ENCODE results near the gene LEAP2. TPM values are rescaled to one million over a fixed set of nuclear protein-coding genes. Genes with fewer than 3 reads are reported as not detected.

The LEAP2 gene
- total RNA-seq, 1 experiment from 2014 or later, result 4.5 TPM

- Histone ChIP-seq H3K27me3 (ENCODE audit: insufficient read depth, low read depth) (no peaks in the 10 kb centered on the region), H3K9me2 (ENCODE audit: insufficient read depth) (no peaks in the 10 kb centered on the region), H3K79me2 (ENCODE audit: low read depth) (0 out of 2 replicates have a peak, but pooled peaks cover 9% of the 10 kb centered on the region), H4K20me1 (ENCODE audit: insufficient read depth) (peaks cover 5% of the 10 kb centered on the region), H3F3A (ENCODE audit: insufficient read depth, low read depth) (peaks cover 16% of the 10 kb centered on the region), H3K9me3 (ENCODE audit: insufficient read depth, low read depth) (no peaks in the 10 kb centered on the region), H2AFZ (no peak overlapping the region), H3K4me2 (no peak overlapping the region), H3K36me3 (ENCODE audit: low read depth) (peaks cover 5% of the 10 kb centered on the region), H3K4me1 (replicated peaks; ENCODE audit: insufficient read depth) (no peaks in the 10 kb centered on the region), H3K27ac (no peak overlapping the region), H3K4me3 (no peak overlapping the region)
- no TSS peak for BruUV-seq (replicated peaks)
- TF ChIP-seq EZH2 (IDR thresholded peaks at IDR 0.05; ENCODE audit: low read depth), result no peak
- TF ChIP-seq, protein P1, sequence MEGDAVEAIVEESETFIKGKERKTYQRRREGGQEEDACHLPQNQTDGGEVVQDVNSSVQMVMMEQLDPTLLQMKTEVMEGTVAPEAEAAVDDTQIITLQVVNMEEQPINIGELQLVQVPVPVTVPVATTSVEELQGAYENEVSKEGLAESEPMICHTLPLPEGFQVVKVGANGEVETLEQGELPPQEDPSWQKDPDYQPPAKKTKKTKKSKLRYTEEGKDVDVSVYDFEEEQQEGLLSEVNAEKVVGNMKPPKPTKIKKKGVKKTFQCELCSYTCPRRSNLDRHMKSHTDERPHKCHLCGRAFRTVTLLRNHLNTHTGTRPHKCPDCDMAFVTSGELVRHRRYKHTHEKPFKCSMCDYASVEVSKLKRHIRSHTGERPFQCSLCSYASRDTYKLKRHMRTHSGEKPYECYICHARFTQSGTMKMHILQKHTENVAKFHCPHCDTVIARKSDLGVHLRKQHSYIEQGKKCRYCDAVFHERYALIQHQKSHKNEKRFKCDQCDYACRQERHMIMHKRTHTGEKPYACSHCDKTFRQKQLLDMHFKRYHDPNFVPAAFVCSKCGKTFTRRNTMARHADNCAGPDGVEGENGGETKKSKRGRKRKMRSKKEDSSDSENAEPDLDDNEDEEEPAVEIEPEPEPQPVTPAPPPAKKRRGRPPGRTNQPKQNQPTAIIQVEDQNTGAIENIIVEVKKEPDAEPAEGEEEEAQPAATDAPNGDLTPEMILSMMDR (conservative IDR thresholded peaks at IDR 0.05), result no peak
- CTCF ChIA-PET, result no interaction called here
- DNase-seq, result no peak
- POLR2A ChIA-PET (ENCODE audit: unreplicated experiment), result interaction anchor here (0.7 kb wide), 1 partner anchor 101 kb away, joined by 22 read pairs; no protein-coding TSS in a partner anchor
- intact Hi-C loops (cut with micrococcal nuclease; ENCODE audit: unreplicated experiment), result no loop called here
Measured at GRCh38 chr5:132916086-132916485, 42.6 kb downstream of the LEAP2 start.

Other genes starting within 250 kb of the LEAP2 start
- gene IL13, start 215.5 kb upstream of the LEAP2 start, total RNA-seq (2021), result not detected in 2 replicates
- not detected in 2 replicates for gene IL4, start 199.7 kb upstream of the LEAP2 start, total RNA-seq (2021)
- gene KIF3A, start 136.1 kb upstream of the LEAP2 start, total RNA-seq (2021), result 10.1 and 15.2 TPM in 2 replicates
- 1.2 and 1.7 TPM in 2 replicates for gene CCNI2, start 126.2 kb upstream of the LEAP2 start, total RNA-seq (2021)
- 22.3 and 24.2 TPM in 2 replicates for gene SEPTIN8, start 96.4 kb upstream of the LEAP2 start, total RNA-seq (2021)
- gene SOWAHA, start 60.4 kb upstream of the LEAP2 start, total RNA-seq (2021), result not detected in 2 replicates
- 23.3 and 23.5 TPM in 2 replicates for gene SHROOM1, start 43.0 kb upstream of the LEAP2 start, total RNA-seq (2021)
- 0.73 and 1.4 TPM in 2 replicates for gene GDF9, start 7.2 kb upstream of the LEAP2 start, total RNA-seq (2021)
- gene UQCRQ, start 7.0 kb upstream of the LEAP2 start, total RNA-seq (2021), result 414 and 446 TPM in 2 replicates
- gene AFF4, start 90.0 kb downstream of the LEAP2 start, total RNA-seq (2021), result 59.5 and 64.5 TPM in 2 replicates
- gene ZCCHC10, start 152.9 kb downstream of the LEAP2 start, total RNA-seq (2021), result 8.3 and 14.9 TPM in 2 replicates
- 105 and 140 TPM in 2 replicates for gene HSPA4, start 178.3 kb downstream of the LEAP2 start, total RNA-seq (2021)